DMS153 treated with DMSO at 0.1 percent for 48 hours (cell line): ENCODE results near the gene ZIC4.

ENCODE experiments used
- DNase-seq: peaks from one replicate; lab custom pipeline; 2025; ENCODE audit not compliant: unreplicated experiment; lab: John Stamatoyannopoulos, UW

Gene ZIC4

DNA sequence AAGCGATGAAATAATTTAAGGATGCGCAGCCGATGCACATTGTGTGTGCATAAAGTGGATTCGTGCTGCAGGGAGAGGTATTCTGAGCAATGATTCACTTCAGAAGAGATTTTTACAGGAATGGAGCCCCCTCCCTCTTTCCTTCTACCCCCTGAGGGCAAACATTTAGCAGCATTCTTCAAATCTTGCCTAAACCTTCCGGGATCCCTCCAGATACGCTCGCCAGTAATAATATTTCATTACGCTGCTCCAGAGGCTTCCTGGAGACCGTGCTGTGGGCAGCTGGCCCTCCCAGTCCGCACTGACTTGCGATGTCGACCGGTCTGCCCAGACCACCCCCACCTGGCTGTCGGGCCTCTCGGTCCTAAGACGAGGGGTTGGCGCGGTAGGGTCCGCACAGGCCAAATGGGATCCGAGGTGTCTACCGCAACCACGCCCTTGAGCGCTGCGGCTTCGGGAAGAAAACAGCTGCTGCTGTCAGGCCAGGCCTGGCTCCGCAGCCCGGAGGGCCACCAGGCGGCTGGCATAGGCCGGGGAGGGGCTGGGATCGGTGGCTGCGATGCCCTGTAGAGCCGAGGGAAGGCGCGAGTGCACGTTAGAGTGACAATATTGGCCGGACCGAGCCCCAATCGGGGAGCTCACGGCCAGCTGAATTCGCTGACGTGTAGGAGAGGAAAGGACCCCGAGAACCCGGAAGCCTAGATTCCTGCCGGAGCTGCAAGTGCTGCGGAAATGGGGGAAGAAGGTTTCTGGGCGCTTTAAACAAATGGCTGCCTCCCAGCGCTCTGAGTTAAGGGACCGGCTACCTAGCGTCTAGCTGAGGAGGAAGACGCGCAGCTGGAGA is 14.3 kb downstream of the ZIC4 start:
- no peak for DNase-seq

DNA sequence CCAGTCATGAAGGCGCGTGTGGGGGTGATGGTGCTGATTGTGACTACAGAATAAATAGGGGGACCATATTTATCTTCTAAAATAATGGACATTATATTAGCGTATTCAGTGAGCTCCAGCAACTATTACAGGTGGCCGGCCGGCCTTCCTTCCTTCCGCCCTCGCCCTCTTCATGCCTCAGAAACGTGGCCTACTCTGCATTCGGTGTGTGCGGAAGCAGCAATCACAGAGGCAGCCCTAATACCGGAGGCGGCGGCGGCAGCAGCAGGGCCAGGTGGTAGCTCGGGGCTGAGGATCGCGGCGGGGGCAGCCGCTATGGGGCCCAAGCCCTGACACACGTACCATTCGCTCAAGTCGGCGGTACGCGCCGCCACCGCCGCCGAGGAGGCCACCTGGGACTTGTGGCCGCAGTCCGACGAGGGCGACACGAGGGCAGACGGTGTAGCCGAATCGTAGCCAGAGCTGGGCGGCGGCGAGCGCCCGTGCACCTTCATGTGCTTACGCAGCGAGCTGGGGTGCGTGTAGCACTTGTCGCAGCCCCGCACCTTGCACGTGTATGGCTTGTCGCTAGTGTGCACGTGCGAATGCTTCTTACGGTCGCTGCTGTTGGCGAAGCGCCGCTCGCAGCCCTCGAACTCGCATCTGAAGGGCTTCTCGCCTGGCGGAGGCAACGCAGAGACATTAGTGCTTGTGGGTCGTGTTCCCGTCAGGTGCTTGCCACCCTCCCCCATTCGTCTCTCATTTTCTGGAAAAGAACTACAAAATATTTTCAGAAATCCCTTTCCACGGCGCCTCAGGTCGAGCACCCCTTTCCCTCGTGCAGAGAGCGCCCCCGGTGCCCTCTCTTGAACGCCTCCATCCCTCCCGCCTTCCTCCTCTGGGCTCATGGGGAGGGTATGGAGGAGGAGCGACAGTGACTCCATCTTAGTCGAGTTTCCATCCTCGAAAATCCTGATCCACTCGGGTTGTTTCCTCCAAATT is 15.5 kb downstream of the ZIC4 start:
- no peak for DNase-seq

GRCh38 chr3:147389717-147390116 is 16.6 kb downstream of the ZIC4 start:
- DNase-seq: no peak

GRCh38 chr3:147388700-147389580 is 17.4 kb downstream of the ZIC4 start:
- no peak for DNase-seq

GRCh38 chr3:147387885-147388699 is 18.3 kb downstream of the ZIC4 start:
- no peak for DNase-seq

GRCh38 chr3:147387291-147387884 is 19.0 kb downstream of the ZIC4 start:
- DNase-seq: no peak

GRCh38 chr3:147385059-147386012 is 21.0 kb downstream of the ZIC4 start:
- no peak for DNase-seq

DNA sequence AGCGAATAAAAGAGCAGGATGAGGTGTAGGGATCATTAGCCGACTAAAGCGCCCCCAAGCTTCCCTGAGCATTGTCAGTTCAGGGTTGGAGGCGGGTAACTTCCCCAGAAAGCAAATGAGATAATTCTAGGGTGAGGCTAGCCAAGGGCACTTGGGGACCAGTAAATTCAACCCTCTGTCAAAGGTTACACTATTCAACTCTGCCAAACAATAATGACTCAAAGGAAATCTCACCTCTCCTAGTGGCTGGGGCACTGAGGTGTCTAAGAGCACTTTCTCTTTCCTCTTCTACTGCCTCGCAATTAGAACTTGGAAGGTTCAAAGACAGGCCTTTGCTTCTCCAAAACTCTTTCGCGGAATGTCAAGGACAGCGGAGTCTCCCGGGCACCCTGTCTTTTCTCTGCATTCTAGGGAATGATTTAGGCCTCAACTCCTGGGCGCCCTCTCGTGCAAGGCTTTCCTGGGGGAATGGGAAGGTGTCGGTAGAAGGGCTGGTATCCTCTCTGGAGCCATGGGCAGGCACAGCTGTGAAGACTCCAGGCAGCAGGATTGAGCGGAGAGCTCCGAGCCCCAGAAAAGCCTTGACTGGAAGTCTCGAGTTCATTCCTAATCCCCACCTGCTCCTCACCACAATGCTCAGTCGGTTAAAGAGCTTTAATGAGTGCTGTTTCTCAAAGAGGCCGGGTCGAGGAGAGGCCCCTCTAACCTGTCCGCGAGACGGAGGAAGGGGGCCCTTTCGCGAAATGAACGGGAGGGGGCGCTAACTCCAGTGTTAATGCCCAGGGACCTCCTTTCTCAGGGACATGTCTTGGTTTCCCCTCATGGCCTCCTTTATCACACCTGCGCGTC is 21.9 kb downstream of the ZIC4 start:
- no peak for DNase-seq

DNA sequence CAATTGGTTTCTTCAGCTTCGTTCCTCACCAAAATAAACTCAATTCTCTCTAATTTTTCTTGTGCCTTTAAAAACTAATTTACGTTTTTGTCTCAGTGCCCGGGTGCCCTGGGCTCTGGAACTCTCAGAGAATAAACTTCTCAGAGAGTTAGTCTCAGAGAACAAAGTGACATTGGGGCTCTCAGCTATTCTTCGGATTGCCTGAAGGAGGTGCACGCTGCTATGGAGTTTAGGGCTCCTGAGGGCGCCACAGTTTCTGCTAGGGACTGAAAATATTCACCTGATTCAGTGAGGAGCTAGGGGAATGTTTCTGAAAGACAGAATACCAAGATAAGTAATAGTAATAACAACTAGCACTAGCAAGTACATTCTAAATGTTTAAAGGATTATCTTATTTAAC is 22.7 kb downstream of the ZIC4 start:
- no peak for DNase-seq

- no peak for DNase-seq
These were observed 24.7 kb downstream of the ZIC4 start for GRCh38 chr3:147381596-147381995.

DNA sequence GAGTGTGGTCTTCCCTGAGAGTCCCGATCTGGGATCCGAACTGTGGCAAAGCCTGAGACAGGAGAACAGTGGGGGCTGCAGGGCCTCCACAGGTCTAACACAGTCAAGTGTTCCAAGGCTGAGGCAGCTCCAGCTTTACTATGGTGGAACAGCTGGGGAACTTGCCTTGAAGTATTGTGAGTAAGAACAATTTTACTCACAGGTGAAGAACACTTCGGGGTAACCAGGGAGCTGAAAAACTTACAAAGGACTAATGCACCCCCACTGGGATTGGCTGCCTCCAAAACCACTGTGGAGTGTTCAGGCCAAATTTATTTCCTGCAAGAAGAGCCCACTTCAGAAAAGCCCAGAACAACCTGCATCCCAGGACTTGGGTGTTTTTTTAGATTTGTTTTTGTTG is 25.4 kb downstream of the ZIC4 start:
- DNase-seq: no peak

DNA sequence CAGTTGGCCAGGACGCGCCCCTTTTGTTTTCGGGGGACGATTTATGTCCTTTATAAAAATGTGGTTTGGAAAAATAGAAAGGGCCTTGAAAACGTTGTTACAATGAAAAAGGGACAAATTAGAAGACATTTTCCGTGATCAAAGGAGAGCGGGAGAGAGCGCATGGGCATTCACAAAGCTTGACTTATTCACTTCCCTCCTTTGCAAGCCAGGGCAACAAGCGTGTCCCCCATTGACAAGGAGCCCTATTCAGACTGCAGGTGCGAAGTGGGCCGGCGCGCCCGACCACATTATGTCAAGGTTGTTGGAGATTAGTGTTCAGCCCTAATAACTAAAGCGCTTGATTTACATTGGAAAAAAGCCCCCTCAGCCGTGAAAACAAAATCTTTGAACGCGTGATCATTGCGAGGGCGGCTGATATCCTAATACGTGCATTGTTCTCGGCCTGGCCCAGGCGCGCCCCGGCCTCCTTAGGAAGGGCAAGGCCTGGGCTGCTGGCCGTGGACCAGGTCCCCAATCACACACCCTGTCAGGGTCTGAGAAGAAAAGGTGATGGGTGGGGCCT is 25.9 kb downstream of the ZIC4 start:
- DNase-seq: no peak

GRCh38 chr3:147379651-147380050 is 26.7 kb downstream of the ZIC4 start:
- DNase-seq: no peak

DNA sequence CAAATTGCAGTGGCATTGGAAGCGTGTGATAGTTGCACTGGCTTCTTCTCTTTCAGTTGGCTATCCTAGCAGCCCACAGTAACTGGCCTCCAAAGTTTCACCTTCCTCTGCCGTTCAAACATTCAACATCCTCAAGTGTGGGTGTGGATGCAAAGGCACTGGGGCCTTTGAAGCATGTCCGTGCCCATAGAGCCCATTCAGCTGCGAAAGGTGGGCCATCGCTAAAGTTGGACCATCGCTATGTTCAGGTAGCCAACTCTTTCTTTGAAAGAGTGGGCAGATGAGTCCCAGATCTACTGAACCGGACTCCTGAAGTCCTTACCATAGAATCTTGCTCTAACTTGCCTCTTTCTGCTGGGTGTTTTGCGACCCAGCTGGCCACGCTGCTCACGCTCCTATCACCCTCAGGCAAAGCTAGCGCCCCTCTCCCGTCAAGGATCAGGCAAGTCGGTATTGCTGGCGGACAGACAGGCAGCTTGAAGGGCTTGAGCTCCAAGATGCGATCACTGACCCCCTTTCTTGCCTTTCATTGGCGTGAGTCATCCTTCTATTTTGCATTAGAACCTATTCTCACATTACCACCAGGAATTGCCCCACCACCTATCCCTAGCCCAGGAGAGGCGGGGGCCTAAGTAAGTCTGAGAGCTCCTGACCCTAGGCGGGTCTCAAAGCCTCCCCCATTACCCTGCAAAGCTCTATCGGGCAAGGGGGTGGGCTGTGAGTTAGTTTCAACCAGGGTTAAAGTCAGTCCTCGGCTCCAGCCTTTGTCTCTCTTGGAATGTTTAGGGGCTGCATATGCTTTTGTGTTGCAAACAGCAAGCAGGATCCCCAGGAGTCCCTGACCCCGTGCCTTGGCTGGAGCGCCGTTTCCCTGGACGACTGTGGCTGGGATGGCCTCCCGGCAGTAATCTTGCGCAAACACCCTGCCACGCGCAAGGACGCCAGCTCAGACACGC is 28.7 kb downstream of the ZIC4 start:
- DNase-seq: no peak

DNA sequence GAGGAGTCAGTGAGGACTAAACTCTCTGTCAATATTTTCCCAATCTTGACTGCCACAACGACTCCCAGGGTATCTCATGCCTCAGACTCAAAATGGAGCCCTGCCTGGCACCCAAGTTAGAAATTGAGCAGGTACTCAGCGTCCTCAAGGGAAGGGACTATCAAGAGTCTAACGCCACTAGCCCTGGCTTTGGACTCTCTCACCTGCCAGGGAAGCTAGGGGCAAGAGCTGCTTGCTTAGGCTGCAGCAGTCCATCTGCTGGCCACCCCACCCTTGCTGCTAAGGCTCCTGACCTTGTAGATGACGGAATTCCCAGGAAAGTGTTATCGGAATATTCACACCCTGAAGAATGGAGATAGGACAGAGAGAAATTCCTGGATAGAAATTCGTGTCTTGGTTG is 33.0 kb downstream of the ZIC4 start:
- DNase-seq: no peak

DNA sequence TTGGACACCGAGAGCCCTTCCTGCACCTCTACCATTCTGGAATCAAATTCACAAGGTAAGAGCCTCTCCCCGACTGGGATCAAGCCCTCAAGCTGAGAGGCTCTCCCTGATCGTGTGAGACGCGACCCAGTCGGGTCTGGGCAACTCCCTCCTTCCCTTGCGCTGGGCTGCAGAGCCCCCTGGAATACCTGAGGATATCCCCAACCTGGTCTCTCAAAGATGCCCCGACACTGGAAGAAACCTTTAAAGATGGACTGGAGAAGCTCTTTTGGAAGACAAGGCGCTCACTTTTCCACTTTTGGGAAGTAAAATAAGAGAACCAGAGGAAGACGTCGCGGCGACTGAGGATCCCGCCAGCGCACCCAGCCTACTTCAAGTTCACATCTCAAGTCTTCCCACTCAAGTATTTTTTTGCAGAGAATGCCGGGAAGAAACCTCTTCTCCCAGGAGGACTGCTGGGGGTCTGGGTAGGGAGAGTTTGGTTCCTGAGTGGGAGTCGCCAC is 33.8 kb downstream of the ZIC4 start:
- DNase-seq: no peak
